Ovary (tissue), 3 donors: ENCODE measurements around the gene CELF3.

Experiments
- POLR2A ChIP-seq: fragments of 450-650 bp; IDR thresholded peaks from one replicate; pipeline ENCODE4 v1.6.1; 2017; ENCODE audit warnings: antibody characterized with exemption, mild to moderate bottlenecking, moderate library complexity
- TF ChIP-seq, protein P1 (sequence below), 3 donors: fragments of 450-650 bp in 2 of 3; fragments of 200-600 bp in 1 of 3; IDR thresholded peaks; one replicate each; pipeline versions ENCODE4 v1.5.1 to v1.8.0; 2016 to 2022; ENCODE audit warnings: antibody characterized with exemption in 3 of 3, mild to moderate bottlenecking in 1 of 3
- donor health status: DM: no; HTN: no; CAD: no.

DNA sequence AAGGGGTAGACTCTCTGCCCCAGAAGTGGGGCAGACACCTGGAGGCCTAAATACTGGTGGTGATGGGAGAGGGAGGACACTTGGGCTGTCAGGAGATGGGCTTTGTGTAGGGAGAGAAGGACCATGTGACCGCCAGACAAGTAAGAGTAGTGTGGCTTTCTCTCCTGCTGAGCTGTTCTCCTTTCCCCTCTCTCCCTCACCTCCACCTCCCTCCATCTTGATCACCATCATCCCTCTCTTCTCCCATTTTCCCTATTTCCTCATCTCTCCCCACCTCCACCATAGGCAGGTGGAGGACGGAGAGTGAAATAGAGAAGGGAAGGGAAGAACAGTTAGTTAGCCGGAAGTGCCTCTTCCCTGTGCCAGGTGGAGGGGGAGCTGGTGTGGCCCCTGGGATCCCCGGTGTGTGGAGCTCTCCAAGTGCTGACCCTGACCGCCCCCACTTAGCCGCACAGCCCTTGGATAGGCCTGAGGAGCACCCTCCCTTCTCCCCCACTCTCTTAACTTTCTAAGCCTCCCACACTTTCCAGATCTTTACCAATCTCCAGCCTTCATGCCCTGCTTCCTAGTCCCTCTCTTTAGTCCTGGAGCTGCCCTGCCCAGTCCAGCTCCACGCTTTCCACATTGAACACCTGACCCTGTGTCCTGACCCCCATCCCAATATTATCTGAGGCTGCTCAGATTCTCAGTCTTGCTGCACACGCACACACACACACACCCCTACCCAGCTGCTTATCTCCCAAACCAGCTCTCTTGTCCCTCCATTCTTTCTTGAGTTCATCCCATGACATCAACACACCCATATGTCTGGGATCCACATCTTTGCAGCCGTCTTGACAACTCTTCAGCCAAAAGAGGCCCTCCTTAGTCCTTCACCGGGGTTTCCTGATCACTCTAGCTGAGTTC, 1.5 kb downstream of the CELF3 start:
- TF ChIP-seq, protein P1, sequence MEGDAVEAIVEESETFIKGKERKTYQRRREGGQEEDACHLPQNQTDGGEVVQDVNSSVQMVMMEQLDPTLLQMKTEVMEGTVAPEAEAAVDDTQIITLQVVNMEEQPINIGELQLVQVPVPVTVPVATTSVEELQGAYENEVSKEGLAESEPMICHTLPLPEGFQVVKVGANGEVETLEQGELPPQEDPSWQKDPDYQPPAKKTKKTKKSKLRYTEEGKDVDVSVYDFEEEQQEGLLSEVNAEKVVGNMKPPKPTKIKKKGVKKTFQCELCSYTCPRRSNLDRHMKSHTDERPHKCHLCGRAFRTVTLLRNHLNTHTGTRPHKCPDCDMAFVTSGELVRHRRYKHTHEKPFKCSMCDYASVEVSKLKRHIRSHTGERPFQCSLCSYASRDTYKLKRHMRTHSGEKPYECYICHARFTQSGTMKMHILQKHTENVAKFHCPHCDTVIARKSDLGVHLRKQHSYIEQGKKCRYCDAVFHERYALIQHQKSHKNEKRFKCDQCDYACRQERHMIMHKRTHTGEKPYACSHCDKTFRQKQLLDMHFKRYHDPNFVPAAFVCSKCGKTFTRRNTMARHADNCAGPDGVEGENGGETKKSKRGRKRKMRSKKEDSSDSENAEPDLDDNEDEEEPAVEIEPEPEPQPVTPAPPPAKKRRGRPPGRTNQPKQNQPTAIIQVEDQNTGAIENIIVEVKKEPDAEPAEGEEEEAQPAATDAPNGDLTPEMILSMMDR (IDR thresholded peaks at IDR 0.05), result no peak
- TF ChIP-seq POLR2A, result no peak
